Stimulated activated CD4-positive, alpha-beta T cell treated with anti-CD3 and anti-CD28 coated beads, Interleukin-15, amount 100 ng/mL, for 48 hours (primary cell): ENCODE measurements around the gene TENT5A.
"Not testable (repeated sequence)": the region's sequence is repeated elsewhere in the genome, so short reads cannot be mapped to it uniquely, and the experiment has no call there.

ENCODE experiments used
- DNase-seq, 2 donors: peaks; one replicate each; pipeline ENCODE4 v3.0.0-alpha.2; 2020; ENCODE audit warnings: low read depth in 2 of 2

The TENT5A gene

DNA sequence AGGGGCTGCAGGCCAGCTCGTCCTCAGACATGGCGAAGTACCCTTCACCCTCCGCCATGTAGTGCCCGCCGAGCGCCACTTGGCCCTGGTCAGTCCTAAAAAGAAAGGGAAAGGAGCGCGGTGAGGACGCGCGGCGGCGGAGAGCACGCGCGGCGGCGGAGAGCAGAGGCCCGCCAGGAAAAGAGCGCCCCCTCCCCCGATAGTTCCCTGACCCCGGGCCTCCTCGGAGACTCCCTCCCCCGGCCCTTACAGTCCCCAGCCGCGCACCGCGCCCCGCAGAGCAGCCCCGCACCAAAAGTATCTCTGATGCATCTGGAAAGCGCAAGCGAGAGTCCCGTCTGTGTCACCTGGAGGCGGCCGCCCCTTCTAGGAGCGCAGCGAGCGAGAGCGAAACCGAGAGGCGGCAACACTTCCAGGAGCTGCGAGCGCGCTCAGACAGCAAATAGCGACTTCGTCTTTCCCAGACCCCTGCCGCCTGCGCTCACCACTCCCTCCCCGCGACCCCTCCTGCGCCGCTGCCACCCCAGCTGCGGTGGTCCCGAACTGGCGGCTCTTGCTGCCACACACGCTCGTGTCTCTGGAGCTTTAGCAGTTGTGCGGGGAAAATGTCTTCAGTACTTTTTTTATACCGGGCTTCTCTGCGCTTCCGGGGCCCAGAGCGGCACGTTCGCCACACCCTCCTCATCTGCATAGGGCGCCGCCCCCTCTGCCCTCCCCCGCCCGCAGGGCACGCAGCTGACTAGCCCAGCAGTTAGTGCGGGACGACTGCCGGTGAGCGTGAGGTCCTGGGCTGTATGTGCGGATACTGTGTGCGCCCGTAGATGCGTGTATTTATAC, at the start of gene TENT5A:
Gene TENT5A (minus strand): TSS at position 598 of the 837 bp plus-strand sequence. CDS start 540 bp downstream, at position 58.
- peak; percentile 67 to 75 for DNase-seq

DNA sequence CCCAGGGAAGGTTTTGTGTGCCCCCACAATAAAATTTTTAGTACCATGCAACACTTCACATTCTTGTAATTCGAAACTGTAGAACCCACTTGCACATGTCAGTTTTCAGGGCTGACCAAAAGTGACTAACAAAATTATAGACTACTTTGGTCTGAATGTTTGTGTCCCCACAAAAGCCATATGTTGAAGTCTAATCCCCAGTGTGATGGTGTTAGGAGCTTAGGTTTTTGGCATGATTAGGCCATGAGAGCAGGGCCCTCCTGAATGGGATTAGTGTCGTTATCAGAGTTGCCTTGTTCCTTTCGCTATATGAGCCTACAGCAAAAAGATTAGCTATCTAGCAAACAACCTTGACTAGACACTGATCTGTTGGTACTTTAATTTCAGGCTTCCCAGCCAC, 49.0 kb upstream of the TENT5A start:
- no peak for DNase-seq

GRCh38 chr6:81800666-81801065, 48.2 kb upstream of the TENT5A start:
- no peak for DNase-seq

DNA sequence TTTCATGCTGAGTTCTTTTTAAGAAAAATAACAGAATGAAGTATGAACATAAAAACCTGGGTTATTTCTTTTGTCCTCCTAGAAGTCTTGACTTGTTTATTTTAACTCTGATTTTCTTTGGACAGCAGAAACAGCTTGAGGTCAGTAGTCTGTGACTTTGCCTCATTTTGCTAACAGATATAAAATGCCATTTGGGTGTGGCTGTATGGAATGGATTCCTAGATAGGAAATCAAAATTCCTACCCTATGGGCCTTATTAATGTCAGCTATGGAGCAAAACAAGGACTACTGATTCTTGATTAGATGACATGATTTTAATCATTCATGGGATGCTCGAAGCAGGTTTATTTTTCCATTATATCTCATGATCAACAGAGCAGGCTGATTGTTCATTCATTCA, 46.8 kb upstream of the TENT5A start:
- DNase-seq = no peak

DNA sequence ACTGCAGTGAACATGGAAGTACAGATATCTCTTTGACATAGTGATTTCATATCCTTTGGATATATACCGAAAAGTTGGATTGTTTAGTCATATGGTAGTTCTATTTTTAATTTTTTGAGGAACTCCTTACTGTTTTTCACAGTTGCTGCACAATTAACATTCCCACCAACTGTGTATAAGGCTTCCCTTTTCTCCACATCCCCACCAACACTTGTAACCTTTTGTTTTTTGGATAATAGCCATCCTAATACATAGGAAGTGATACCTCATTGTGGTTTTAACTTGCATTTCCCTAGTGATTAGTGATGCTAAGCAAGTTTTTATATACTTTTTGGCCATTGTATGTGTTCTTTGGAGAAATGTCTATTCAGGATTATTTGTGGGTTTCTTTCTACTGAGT, 45.1 kb upstream of the TENT5A start:
- DNase-seq = no peak

GRCh38 chr6:81795890-81796289, 43.4 kb upstream of the TENT5A start:
- DNase-seq = no peak

GRCh38 chr6:81793821-81794475, 41.5 kb upstream of the TENT5A start:
- DNase-seq = no peak

DNA sequence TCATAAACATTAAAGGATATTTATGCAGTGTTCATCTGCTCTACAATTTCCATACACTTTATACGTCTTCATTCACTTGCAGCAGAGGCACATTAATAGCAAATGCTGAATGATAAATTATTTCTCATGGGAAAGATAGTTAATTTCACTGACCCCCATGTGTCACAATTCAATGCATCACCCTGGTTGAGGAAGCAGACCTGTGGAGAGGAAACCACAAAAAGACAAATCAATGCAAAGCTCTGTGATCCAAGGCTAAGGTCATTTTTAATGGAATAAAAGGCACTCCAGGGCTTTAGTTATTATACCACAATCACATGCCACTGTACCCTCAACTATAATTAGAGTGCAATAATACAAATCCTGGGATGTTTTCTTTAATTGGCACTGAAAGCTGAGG, 40.3 kb upstream of the TENT5A start:
- DNase-seq = no peak

DNA sequence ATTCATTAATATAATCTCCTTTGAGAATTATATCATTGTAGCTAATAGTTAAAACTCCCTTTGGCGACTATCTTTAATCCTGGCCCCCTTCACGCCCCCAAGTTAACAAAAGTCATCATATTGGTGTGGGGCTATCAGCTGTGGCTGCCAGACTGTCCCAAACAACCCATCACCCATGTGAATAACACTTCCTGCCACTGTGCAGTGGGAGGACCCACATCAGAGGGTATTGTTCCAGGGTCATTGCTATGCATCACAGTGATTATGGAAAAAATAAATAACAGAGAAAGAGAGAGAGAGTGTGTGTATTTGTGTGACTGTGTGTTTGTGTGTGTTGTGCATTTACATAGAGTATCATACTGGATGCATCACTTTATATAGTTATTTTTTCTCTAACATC, 39.3 kb upstream of the TENT5A start:
- DNase-seq = no peak

DNA sequence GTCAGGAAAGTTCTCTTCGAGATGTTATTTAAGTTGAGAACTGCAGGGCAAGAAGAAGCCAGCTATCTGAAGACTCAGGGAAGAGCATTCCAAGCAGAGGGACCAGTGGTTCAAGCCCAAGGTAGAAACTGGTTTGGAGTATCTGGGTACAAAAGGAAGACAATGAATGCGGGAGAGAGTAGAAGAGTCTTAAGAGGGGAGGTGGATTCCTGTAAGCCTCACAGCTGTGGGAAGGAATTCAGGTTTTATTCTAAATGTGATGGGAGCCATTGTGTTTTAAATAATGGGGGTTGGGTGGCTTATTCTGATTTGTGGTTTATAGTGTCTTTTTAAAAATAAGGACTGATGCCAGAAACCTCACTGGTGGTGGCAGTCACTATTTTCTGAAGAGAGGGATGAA, 37.6 kb upstream of the TENT5A start:
- no peak for DNase-seq

- DNase-seq = no peak
Measured at GRCh38 chr6:81789291-81789690, 36.8 kb upstream of the TENT5A start.

DNA sequence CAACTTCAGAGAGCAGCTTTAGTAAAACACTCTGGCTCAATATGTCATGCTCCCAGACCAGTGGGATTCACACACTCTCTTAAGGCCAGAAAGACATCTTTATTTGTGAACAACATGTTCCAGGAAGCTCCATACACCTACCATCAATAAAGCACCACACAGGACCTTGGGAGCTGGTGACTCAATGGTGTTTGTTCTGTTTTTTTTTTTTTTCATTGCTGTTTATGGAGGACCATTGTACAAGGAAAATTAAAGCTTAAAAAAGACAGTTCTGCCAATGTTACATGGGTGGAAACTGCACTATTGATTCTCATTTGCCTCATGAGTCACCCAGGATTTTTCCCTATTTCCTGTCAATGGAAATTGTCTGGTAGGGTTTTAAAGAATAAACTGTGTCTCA, 36.3 kb upstream of the TENT5A start:
- no peak for DNase-seq

DNA sequence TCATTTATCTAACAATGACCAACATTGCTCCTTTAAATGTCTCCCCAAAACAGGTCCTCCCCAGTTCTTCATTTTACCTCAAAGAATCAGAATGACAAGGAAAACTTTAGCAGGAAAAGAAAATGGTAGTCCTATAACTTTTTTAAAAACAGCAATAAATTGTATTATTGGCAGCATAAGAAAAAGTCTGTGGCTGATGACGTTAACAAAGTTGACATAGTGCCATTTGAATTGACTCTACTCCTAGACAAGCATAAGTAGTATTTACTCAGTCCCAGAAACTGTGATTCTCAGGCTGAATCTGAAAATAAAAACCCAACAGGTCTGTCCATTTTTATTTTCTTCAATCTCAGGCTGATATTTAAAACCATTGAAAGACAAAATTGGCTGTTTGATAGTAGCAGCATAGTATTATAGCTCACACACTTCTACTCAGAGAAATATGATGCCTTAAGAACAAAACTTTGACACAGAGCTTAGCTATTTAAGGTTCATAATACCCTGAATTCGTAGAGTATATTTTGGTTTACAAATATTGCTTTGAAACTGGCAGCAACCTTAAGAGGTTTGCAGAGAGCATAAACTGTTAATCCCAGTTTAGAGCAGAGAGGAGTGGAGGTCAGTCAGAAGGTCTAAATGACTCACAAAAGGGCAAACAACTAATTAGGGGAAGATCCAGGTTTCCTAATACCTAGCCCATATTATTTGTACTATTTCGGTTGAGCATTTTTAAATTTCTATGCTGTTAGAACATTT, 35.0 kb upstream of the TENT5A start:
- no peak for DNase-seq

- no peak for DNase-seq
Measured at GRCh38 chr6:81786150-81786549, 33.7 kb upstream of the TENT5A start.

GRCh38 chr6:81785377-81785776, 32.9 kb upstream of the TENT5A start:
- DNase-seq = no peak

DNA sequence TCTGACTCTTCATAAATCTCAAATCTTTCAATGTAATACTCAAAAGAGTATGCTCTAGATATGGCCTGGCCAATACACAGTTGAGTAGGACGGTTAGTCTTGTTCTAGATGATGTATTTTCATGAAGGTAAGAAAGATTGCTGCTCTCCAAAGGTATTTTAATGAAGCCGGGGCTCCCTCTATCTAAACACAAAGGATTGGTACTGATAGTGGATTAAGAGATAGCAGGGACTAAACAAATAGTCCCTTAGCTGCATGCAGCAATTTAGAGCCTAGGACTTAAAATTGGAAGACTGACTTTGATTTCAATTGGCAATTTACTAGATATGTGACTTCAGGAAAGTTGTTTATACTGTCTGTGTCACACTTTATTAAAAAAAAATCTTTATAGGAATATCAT, 31.4 kb upstream of the TENT5A start:
- DNase-seq = no peak

DNA sequence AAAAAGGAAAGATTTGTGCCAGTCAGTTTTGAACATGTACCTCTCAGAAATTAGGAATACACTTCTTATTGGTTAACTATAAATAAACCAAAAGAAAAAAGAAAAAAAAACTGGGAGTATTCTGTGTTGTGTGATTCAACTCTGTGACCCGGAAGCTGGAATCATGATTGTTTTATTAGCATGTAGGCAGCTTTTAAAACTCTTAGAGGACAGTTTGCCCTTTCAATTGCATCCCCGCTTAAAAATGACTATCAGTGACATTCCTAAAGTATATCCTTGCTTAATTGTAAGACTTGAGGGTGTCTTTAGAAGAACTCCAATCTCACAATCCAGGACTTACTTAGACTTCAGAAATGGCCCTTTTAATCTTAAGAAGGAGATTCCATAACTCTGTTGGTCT, 29.1 kb upstream of the TENT5A start:
- DNase-seq = no peak

- DNase-seq = no peak
Measured at GRCh38 chr6:81777586-81778268, 25.2 kb upstream of the TENT5A start.

DNA sequence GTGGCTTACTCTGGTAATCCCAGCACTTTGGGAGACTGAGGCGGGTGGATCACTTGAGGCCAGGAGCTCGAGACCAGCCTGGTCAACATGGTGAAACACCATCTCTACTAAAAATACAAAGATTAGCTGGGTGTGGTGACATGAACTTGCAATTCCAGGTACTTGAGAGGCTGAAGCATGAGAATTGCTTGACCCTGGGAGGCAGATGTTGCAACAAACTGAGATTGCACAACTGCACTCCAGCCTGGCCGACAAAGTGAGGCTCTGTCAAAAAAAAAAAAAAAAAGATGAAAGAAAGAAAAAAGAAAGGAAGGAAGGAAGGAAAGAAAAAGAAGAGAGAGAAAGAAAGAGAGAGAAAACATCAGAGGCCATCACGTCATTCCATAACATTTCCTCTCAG, 23.7 kb upstream of the TENT5A start:
- not testable (repeated sequence) for DNase-seq

DNA sequence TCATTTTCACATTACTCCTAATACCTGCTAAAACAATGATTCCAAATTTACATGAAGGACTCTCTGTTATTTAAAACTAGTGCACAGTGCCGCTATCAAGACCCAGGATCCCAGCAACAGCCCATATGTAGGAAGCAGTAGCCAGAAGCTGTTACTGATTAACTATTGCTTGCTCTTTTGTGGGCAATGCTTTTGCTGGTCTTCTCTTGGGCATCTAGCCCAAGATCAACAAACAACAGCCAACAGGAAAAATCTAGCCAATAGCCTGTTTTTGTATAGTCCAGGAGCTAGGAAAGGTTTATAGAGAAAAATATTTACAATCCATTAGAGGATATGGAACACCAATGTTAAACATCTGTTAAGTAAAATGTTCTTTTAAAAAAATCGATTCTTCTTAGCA, 22.1 kb upstream of the TENT5A start:
- DNase-seq = no peak

- no peak for DNase-seq
Measured at GRCh38 chr6:81773887-81774286, 21.4 kb upstream of the TENT5A start.

DNA sequence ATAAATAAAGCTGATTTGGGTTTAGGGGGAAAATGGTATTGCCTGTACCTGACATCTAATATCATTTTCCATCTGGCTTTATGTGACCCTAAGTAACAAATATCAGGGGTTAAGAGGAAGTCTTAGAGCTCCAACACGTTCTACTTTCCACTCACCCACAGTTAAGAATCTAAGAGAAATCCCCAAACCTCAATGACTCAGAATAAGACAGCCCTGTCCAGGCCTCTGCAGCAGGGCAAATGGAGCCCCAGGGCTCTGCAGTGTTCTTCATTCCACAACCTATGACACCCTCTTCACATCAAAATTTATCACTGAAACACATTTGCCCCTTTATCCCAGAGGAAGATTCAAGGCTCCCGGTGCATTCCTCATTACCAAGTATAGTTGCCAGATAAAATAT, 20.3 kb upstream of the TENT5A start:
- DNase-seq = no peak
